SH-SY5Y (cell line): ENCODE data around the gene CD2.

ENCODE experiments used
- GATA2 ChIP-seq: IDR thresholded peaks from 2 replicates; pipeline ENCODE4 v1.6.1; 2011; ENCODE audit warnings: mild to moderate bottlenecking, low read depth, low read length
- GATA3 ChIP-seq: IDR thresholded peaks from 2 replicates; pipeline ENCODE4 v1.6.1; 2011; ENCODE audit warnings: low read depth, mild to moderate bottlenecking, low read length, moderate library complexity

GRCh38 chr1:116806671-116807070 is 52.4 kb downstream of the CD2 start:
- TF ChIP-seq GATA3, result no peak
- TF ChIP-seq GATA2, result no peak
